ENCODE measurements around the gene CDKAL1. TPM values are rescaled to one million over a fixed set of nuclear protein-coding genes. Genes with fewer than 3 reads are reported as not detected.
"Not testable (repeated sequence)": the region's sequence is repeated elsewhere in the genome, so short reads cannot be mapped to it uniquely, and the experiment has no call there.

The CDKAL1 gene
- total RNA-seq, 2 experiments from 2014 or later = 22.6 to 22.7 TPM

- H3K9me3 Mint-ChIP-seq = peaks cover 1% of the 10 kb centered on the region
- no peak for DNase-seq
- H3K4me3 Mint-ChIP-seq = no peak overlapping the region
- no peaks in the 10 kb centered on the region for H3K27me3 Mint-ChIP-seq
- H3K27ac Mint-ChIP-seq = no peak overlapping the region
- peaks cover 30% of the 10 kb centered on the region for H3K4me1 Mint-ChIP-seq
- peaks cover 24% of the 10 kb centered on the region for H3K36me3 Mint-ChIP-seq
Measured at GRCh38 chr6:20630617-20631548, 96.6 kb downstream of the CDKAL1 start.

GRCh38 chr6:20631549-20631924 is 97.3 kb downstream of the CDKAL1 start:
- no peaks in the 10 kb centered on the region for H3K27me3 Mint-ChIP-seq
- H3K9me3 Mint-ChIP-seq = peaks cover 1% of the 10 kb centered on the region
- DNase-seq = no peak
- H3K4me1 Mint-ChIP-seq = peaks cover 30% of the 10 kb centered on the region
- no peak overlapping the region for H3K27ac Mint-ChIP-seq
- peaks cover 29% of the 10 kb centered on the region for H3K36me3 Mint-ChIP-seq
- no peak overlapping the region for H3K4me3 Mint-ChIP-seq

- Mint-ChIP-seq H3K9me3 (peaks cover 1% of the 10 kb centered on the region), H3K4me3 (no peak overlapping the region), H3K27ac (no peak overlapping the region), H3K27me3 (no peaks in the 10 kb centered on the region), H3K4me1 (peaks cover 30% of the 10 kb centered on the region), H3K36me3 (peaks cover 34% of the 10 kb centered on the region)
- no peak for DNase-seq
Measured at GRCh38 chr6:20632696-20633095, 98.4 kb downstream of the CDKAL1 start.

- DNase-seq = no peak
- Mint-ChIP-seq H3K36me3 (peaks cover 34% of the 10 kb centered on the region), H3K9me3 (peaks cover 1% of the 10 kb centered on the region), H3K27ac (no peak overlapping the region), H3K27me3 (no peaks in the 10 kb centered on the region), H3K4me3 (no peak overlapping the region), H3K4me1 (peaks cover 30% of the 10 kb centered on the region)
Measured at GRCh38 chr6:20633566-20634340, 99.5 kb downstream of the CDKAL1 start.

GRCh38 chr6:20639161-20639560 is 104.9 kb downstream of the CDKAL1 start:
- no peak for DNase-seq
- Mint-ChIP-seq H3K27me3 (no peaks in the 10 kb centered on the region), H3K27ac (no peak overlapping the region), H3K4me1 (peaks cover 4% of the 10 kb centered on the region), H3K4me3 (no peak overlapping the region), H3K9me3 (peaks cover 1% of the 10 kb centered on the region), H3K36me3 (peaks cover 37% of the 10 kb centered on the region)

- Mint-ChIP-seq H3K4me1 (peaks cover 7% of the 10 kb centered on the region), H3K9me3 (no peaks in the 10 kb centered on the region), H3K4me3 (no peak overlapping the region), H3K36me3 (peaks cover 41% of the 10 kb centered on the region), H3K27me3 (no peaks in the 10 kb centered on the region), H3K27ac (no peak overlapping the region)
- DNase-seq = no peak
Measured at GRCh38 chr6:20640181-20640580, 105.9 kb downstream of the CDKAL1 start.

- H3K27me3 Mint-ChIP-seq = no peaks in the 10 kb centered on the region
- H3K27ac Mint-ChIP-seq = no peak overlapping the region
- no peak for DNase-seq
- peaks cover 31% of the 10 kb centered on the region for H3K36me3 Mint-ChIP-seq
- no peaks in the 10 kb centered on the region for H3K9me3 Mint-ChIP-seq
- peaks cover 7% of the 10 kb centered on the region for H3K4me1 Mint-ChIP-seq
- H3K4me3 Mint-ChIP-seq = no peak overlapping the region
Measured at GRCh38 chr6:20642441-20642840, 108.2 kb downstream of the CDKAL1 start.

- no peak overlapping the region for H3K4me3 Mint-ChIP-seq
- H3K9me3 Mint-ChIP-seq = peaks cover 2% of the 10 kb centered on the region
- DNase-seq = no peak
- H3K4me1 Mint-ChIP-seq = peaks cover 11% of the 10 kb centered on the region
- H3K27me3 Mint-ChIP-seq = no peaks in the 10 kb centered on the region
- H3K36me3 Mint-ChIP-seq = peaks cover 34% of the 10 kb centered on the region
- no peak overlapping the region for H3K27ac Mint-ChIP-seq
Measured at GRCh38 chr6:20644667-20645370, 110.6 kb downstream of the CDKAL1 start.

GRCh38 chr6:20645572-20645971 is 111.3 kb downstream of the CDKAL1 start:
- not testable (repeated sequence) for H3K9me3 Mint-ChIP-seq, H3K27me3 Mint-ChIP-seq, DNase-seq, H3K27ac Mint-ChIP-seq, H3K4me3 Mint-ChIP-seq
- H3K4me1 Mint-ChIP-seq = peaks cover 13% of the 10 kb centered on the region
- H3K36me3 Mint-ChIP-seq = peaks cover 35% of the 10 kb centered on the region

- Mint-ChIP-seq H3K36me3 (peaks cover 43% of the 10 kb centered on the region), H3K27ac (no peak overlapping the region), H3K4me3 (no peak overlapping the region), H3K9me3 (peaks cover 2% of the 10 kb centered on the region), H3K4me1 (peaks cover 26% of the 10 kb centered on the region), H3K27me3 (no peaks in the 10 kb centered on the region)
- DNase-seq = no peak
Measured at GRCh38 chr6:20647585-20647984, 113.3 kb downstream of the CDKAL1 start.

- H3K4me3 Mint-ChIP-seq, H3K9me3 Mint-ChIP-seq, DNase-seq, H3K27ac Mint-ChIP-seq, H3K27me3 Mint-ChIP-seq: not testable (repeated sequence)
- peaks cover 50% of the 10 kb centered on the region for H3K36me3 Mint-ChIP-seq
- peaks cover 27% of the 10 kb centered on the region for H3K4me1 Mint-ChIP-seq
Measured at GRCh38 chr6:20649696-20650470, 115.6 kb downstream of the CDKAL1 start.

- Mint-ChIP-seq H3K27me3 (no peaks in the 10 kb centered on the region), H3K4me1 (peaks cover 26% of the 10 kb centered on the region), H3K27ac (no peak overlapping the region), H3K36me3 (peaks cover 55% of the 10 kb centered on the region), H3K4me3 (no peak overlapping the region), H3K9me3 (peaks cover 2% of the 10 kb centered on the region)
- no peak for DNase-seq
Measured at GRCh38 chr6:20652299-20653084, 118.2 kb downstream of the CDKAL1 start.

- Mint-ChIP-seq H3K36me3 (peaks cover 53% of the 10 kb centered on the region), H3K4me1 (peaks cover 23% of the 10 kb centered on the region), H3K9me3 (peaks cover 2% of the 10 kb centered on the region), H3K4me3 (no peak overlapping the region), H3K27me3 (no peaks in the 10 kb centered on the region), H3K27ac (no peak overlapping the region)
- DNase-seq = no peak
Measured at GRCh38 chr6:20653085-20653479, 118.8 kb downstream of the CDKAL1 start.

GRCh38 chr6:20655317-20655716 is 121.1 kb downstream of the CDKAL1 start:
- no peaks in the 10 kb centered on the region for H3K27me3 Mint-ChIP-seq
- H3K36me3 Mint-ChIP-seq = peaks cover 50% of the 10 kb centered on the region
- H3K4me1 Mint-ChIP-seq = peaks cover 23% of the 10 kb centered on the region
- no peak for DNase-seq
- H3K4me3 Mint-ChIP-seq = no peak overlapping the region
- H3K27ac Mint-ChIP-seq = no peak overlapping the region
- H3K9me3 Mint-ChIP-seq = no peaks in the 10 kb centered on the region

Measured in activated naive CD8-positive, alpha-beta T cell treated with anti-CD3 and anti-CD28 coated beads for 36 hours (primary cell).